COLO668 (cell line): ENCODE data around the gene RNF182.
"Not testable (repeated sequence)": the region's sequence is repeated elsewhere in the genome, so short reads cannot be mapped to it uniquely, and the experiment has no call there.

ENCODE experiments used
- DNase-seq: peaks from one replicate; lab custom pipeline; 2025; ENCODE audit not compliant: unreplicated experiment; lab: John Stamatoyannopoulos, UW

RNF182 gene

GRCh38 chr6:13998356-13998755 lies 73.6 kb downstream of the RNF182 start:
- DNase-seq = no peak

DNA sequence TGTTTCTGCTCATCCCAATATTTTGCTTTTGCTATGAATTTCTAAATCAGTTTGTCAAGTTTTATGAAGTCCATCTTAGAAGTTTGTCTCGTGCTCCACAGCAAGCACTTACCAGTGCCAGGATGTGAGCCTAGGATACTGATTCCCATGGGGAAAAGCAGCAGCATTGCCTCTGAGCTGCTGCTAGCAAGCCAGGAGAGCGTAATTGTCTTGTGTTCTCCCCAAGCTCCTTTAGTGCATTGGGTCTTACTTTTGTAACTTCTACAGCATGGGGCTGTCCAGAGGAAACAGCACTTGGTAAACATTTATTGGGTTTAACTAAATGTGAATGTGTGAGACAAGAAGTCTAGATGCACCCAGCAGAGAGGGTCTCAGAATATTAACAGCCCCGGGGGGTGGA lies 76.1 kb downstream of the RNF182 start:
- DNase-seq = no peak

- DNase-seq = no peak
Measured at GRCh38 chr6:14001329-14002012, 76.7 kb downstream of the RNF182 start.

DNA sequence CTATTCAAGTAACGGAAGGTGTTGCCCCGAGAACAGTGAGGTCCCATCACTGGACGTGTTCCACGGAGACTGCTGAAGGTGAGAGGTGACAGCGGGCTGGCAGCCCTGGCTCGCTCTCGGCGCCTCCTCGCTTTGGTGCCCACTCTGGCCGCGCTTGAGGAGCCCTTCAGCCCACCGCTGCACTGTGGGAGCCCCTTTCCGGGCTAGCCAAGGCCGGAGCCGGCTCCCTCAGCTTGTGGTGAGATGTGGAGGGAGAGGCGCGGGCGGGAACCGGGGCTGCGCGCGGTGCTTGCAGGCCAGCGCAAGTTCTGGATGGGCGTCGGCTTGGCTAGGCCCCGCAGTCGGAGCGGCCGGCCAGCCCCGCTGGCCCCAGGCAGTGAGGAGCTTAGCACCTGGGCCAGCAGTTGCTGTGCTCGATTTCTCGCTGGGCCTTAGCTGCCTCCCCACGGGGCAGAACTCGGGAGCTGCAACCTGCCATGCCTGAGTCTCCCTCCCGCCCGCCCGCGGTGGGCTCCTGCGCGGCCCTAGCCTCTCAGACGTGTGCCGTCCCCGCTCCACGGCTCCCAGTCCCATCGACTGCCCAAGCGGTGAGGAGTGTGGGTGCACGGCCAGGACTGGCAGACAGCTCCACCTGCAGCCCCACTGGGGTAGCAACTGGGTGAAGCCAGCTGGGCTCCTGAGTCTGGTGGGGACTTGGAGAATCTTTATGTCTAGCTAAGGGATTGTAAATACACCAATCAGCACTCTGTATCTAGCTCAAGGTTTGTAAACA lies 77.6 kb downstream of the RNF182 start:
- DNase-seq = no peak

DNA sequence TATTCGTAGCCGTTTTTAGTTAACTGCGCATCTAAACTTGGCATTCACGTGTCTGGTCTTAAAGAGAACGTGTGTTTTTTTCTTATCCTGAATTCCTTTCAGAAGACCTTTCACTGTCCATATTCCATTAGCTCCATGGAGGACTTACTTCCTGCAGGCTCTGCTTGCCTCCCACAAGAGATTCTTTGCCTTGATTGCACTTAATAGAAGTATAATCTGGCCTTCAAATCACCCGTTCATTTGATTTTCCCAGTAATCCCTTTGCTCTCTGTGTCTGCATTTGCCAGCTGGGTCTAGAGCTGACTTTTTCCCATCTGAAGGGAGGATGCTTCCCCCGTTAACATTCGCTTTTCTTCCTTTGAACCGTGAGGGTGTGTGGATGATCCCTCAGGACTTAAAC lies 79.5 kb downstream of the RNF182 start:
- no peak for DNase-seq

DNA sequence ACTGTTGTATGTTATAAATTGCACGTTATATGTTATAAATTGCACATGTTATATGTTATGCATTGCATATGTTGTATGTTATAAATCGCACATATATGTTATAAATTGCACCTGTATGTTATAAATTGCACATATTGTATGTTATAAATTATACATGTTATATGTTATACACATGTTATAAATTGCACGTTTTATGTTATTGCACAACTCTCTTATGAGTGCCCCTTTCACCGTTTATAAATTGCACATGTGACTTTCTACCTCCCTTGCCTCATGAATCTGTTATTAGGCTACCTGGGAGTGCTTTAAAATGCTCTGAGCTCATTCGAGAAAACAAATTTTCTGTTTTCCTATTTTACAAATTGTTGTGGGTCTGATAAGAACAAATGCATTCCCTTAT lies 84.1 kb downstream of the RNF182 start:
- DNase-seq = no peak

DNA sequence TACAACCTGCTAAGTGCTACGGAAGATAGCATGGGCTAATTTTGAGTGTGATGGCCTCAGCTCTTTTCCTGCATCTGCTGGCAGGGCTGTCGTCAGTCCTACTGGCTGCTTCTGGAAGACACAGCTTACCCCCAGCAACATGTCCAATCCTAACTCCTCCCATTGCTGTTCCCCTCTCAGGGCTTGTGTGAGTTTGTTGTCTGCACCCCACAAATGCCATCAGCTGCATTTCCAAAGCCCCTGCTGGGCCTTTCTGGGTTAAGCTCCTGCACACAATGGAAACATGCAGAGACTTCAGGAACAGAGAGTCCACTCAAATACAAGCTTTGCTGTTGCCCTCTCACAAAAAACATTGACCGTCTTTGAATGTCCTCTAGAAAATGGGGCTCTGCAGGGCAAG lies 84.7 kb downstream of the RNF182 start:
- no peak for DNase-seq

- DNase-seq = no peak
Measured at GRCh38 chr6:14010275-14010674, 85.5 kb downstream of the RNF182 start.

DNA sequence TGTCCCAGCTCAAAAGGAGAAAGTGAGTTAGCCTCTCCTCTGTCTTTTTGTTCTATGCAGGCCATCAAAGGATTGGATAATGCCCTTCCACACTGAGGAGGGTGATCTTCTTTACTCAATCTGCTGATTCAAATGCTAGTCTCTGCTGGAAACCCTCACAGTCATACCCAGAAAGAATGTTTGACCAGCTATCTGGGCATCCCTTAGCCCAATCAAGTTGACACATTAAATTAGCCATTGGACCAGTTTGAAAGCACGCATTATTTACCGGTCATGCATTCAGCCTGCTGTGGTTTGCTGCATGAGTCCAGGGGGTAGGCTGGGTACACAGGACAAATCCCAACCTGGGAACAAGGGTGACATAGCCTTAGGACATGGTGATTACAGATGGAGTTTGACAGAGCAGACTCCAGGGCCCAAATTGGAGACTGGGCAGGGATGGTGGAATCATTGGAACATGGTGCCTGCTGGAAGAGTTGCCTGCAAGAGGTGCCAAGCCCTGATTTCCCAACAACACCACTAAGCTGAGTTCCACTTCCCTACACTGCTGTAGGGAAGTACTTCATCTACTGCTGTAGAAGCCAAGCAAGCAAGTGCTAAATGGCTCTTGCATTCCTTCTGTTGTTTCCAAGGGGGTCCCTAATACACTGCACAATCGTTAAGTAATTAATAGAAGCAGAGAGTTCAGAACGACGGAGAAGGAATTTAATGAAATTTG lies 87.7 kb downstream of the RNF182 start:
- DNase-seq = no peak

DNA sequence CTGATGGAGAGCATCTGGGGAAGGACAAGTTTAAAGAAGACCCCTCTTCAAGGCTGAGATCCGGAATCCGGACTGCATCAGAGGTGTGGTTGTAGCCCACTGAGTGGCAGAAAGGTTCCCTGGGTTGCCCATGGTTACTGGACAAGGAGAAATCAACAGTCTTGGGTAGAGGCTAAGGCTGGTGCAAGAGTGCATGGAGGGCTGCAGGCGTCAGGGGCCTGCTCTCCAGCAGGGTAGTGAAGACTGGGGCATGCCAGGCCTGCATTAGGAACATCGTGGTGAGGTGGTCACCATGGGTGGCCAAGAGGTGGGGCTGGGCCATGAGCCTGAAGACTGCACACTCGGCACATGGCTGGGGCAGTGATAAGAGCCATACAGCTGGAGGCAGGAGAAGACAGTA lies 91.2 kb downstream of the RNF182 start:
- DNase-seq = no peak

- no peak for DNase-seq
Measured at GRCh38 chr6:14016432-14016831, 91.7 kb downstream of the RNF182 start.

- no peak for DNase-seq
Measured at GRCh38 chr6:14016935-14017625, 92.3 kb downstream of the RNF182 start.

- DNase-seq = no peak
Measured at GRCh38 chr6:14017626-14018475, 93.1 kb downstream of the RNF182 start.

GRCh38 chr6:14018559-14018958 lies 93.8 kb downstream of the RNF182 start:
- DNase-seq = not testable (repeated sequence)

- DNase-seq = no peak
Measured at GRCh38 chr6:14020551-14020950, 95.8 kb downstream of the RNF182 start.

GRCh38 chr6:14021449-14021848 lies 96.7 kb downstream of the RNF182 start:
- no peak for DNase-seq

- no peak for DNase-seq
Measured at GRCh38 chr6:14022673-14023072, 97.9 kb downstream of the RNF182 start.

- DNase-seq = no peak
Measured at GRCh38 chr6:14023855-14024254, 99.1 kb downstream of the RNF182 start.

DNA sequence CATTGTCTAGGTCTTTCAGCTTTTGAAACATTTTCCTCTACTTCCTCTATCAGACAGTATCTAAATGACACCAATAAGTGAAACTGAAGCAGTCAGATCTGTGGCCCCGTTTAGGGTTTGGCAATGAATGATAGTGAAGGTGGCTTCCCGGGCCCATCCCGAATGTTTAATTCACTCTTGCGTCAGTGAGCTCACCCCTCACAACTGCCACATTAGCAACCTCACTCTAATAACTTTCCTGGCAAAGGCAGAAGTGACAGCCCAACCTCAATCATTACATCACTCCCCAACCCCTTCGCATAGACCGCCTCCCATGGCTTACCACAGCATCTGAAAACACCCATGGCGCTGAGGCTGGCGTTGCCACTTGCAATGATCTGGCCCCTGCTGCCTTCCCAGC lies 100.4 kb downstream of the RNF182 start:
- no peak for DNase-seq

DNA sequence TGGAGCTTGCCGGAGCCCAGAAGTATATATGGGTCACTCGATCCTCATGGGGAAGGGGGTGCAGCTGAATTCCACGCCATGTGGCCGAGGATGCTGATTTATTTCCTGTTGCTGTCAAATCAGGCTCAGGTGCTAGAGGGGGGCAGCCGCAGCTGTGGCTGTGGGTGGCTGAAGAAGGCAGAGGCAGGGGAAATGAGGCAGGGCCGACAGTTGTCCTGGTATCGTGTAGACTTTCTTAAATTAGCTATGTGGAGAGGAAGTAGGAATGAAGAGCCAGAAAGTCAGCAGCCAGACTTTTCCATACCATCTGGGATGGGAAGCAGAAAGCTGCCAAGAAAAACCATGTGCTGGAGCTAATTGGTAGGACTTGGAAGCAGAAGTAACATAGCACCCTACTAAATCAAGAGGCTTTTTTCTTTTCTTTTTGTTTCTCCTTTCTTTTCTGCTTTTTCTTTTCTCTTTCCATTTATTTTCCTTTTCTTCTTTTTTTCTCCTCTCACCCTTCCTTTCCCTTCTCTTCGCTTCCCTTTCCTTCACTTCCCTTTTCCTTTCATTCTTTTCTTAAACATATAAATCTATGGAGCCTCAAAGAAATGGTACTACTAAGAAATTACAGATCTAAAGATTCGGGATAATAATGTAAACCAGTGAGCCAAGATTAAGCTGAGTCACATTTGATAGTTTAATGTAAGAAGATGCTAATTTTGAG lies 102.2 kb downstream of the RNF182 start:
- no peak for DNase-seq
